ENCODE results near the gene GAP43. TPM values are rescaled to one million over a fixed set of nuclear protein-coding genes. Genes with fewer than 3 reads are reported as not detected.

The GAP43 gene
- total RNA-seq, 2 donors from 2014 or later = 0.54 to 1.8 TPM

DNA sequence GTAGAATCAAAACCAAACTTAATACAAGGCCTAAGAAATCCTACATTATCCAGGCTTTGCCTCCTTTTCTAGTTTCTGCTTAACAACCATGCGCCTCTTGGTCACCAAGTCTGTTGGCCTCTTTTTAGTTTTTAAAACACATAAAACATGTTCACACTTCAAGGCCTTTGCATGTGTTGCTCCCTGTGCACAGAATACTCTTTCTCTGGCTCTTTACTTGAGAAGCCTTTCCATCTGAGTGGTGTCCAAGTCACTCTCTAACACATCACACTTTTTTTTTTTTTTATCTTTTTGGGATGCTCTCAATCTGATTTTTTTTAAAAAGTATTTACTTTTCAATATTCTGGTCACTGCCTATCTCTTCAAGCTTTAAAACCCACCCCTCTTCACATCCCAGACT is 14.9 kb downstream of the GAP43 start:
- no peak overlapping the region for H3K27ac ChIP-seq
- H3K4me1 ChIP-seq = no peaks in the 10 kb centered on the region
- DNase-seq = no peak
- no peaks in the 10 kb centered on the region for H3K27me3 ChIP-seq
- TF ChIP-seq, protein P1, sequence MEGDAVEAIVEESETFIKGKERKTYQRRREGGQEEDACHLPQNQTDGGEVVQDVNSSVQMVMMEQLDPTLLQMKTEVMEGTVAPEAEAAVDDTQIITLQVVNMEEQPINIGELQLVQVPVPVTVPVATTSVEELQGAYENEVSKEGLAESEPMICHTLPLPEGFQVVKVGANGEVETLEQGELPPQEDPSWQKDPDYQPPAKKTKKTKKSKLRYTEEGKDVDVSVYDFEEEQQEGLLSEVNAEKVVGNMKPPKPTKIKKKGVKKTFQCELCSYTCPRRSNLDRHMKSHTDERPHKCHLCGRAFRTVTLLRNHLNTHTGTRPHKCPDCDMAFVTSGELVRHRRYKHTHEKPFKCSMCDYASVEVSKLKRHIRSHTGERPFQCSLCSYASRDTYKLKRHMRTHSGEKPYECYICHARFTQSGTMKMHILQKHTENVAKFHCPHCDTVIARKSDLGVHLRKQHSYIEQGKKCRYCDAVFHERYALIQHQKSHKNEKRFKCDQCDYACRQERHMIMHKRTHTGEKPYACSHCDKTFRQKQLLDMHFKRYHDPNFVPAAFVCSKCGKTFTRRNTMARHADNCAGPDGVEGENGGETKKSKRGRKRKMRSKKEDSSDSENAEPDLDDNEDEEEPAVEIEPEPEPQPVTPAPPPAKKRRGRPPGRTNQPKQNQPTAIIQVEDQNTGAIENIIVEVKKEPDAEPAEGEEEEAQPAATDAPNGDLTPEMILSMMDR (IDR thresholded peaks at IDR 0.05) = no peak
- H3K9me3 ChIP-seq = no peaks in the 10 kb centered on the region
- intact Hi-C loops (cut with DNase I) = no loop called here
- H3K4me3 ChIP-seq = no peak overlapping the region
- no peaks in the 10 kb centered on the region for H3K36me3 ChIP-seq
- no peak overlapping the region for H3K9ac ChIP-seq (ENCODE audit: low read depth in 2 of 2, low read length in 2 of 2)

DNA sequence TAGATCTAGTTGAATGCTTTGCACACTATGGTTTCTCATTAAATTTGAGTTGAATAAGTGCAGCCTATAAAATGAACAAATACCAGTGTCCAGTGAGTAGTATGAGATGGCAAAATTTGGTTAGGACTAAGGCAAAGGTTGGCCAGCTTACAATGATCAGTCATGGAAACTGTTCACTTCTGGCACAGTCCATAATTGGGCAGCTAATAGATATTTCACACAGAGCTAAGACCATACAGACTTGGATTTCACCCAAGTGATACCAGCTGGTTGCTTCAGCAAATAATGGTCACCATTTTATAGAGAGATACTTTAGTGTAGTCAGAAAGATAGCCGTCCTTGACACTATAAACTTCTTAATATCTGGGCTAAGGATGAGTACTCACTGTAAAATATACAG is 15.7 kb downstream of the GAP43 start:
- no peaks in the 10 kb centered on the region for H3K27me3 ChIP-seq
- no peaks in the 10 kb centered on the region for H3K9me3 ChIP-seq
- H3K27ac ChIP-seq = no peak overlapping the region
- H3K36me3 ChIP-seq = no peaks in the 10 kb centered on the region
- intact Hi-C loops (cut with DNase I) = no loop called here
- DNase-seq = no peak
- no peak overlapping the region for H3K9ac ChIP-seq (ENCODE audit: low read depth in 2 of 2, low read length in 2 of 2)
- TF ChIP-seq, protein P1 (IDR thresholded peaks at IDR 0.05) = no peak
- no peak overlapping the region for H3K4me3 ChIP-seq
- H3K4me1 ChIP-seq = no peaks in the 10 kb centered on the region

DNA sequence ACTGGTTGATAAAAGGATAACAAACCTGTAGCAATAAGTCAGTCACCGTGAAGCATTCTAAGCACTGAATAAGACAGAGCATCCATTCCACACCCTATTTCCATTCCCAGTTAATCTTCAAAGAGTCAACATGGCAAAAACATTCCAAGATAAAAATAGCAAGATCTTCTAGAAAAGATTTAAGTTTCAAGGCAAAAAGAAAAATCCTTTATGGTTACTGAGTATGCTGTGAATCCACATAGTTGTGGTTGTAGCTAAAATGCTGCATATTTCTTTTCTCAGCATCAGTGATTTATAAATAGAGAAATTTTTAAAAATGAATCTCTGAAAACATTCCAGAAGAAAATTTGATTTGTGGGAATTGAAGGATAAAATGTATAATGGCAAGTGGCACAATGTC is 21.1 kb downstream of the GAP43 start:
- Histone ChIP-seq H3K36me3 (no peaks in the 10 kb centered on the region), H3K27me3 (no peaks in the 10 kb centered on the region), H3K4me1 (no peaks in the 10 kb centered on the region), H3K27ac (no peak overlapping the region), H3K9me3 (no peaks in the 10 kb centered on the region), H3K4me3 (no peak overlapping the region), H3K9ac (ENCODE audit: low read depth in 2 of 2, low read length in 2 of 2) (no peak overlapping the region)
- TF ChIP-seq, protein P1 (IDR thresholded peaks at IDR 0.05) = no peak
- DNase-seq = no peak
- intact Hi-C loops (cut with DNase I) = no loop called here

DNA sequence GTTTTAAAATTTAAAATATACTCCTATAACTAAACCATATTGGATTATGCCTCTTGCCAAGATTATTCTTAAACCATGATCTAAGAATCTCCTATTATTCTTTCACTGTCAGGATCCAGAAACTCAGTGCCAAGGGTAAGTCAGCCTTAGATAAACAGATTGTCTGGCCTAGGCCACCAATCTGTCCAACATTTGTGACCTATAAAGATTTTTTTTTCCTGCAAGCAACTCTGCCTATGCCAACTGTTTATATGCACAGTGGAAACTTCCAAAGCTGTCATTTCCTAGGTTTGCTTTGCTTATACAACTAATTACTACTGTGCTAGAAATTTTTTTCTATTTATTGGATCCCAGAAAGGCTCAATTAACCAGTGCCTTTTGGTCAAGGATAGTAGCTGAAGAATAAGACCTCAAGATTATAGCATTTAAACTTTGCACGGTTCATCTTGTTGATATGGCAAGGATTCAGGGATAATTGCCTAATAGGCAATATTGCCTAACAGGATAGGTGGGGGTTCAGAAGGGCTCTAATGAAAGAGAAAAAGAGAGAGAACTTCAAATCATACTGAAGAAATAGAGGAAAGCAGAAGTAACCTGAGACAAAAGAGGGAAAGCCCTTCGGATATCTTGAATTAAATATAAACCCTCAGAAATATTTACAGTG is 22.8 kb downstream of the GAP43 start:
- TF ChIP-seq, protein P1 (IDR thresholded peaks at IDR 0.05) = no peak
- intact Hi-C loops (cut with DNase I) = no loop called here
- DNase-seq = no peak
- no peaks in the 10 kb centered on the region for H3K4me1 ChIP-seq
- no peaks in the 10 kb centered on the region for H3K9me3 ChIP-seq
- no peaks in the 10 kb centered on the region for H3K27me3 ChIP-seq
- no peak overlapping the region for H3K9ac ChIP-seq (ENCODE audit: low read depth in 2 of 2, low read length in 2 of 2)
- H3K36me3 ChIP-seq = no peaks in the 10 kb centered on the region
- H3K27ac ChIP-seq = no peak overlapping the region
- no peak overlapping the region for H3K4me3 ChIP-seq

DNA sequence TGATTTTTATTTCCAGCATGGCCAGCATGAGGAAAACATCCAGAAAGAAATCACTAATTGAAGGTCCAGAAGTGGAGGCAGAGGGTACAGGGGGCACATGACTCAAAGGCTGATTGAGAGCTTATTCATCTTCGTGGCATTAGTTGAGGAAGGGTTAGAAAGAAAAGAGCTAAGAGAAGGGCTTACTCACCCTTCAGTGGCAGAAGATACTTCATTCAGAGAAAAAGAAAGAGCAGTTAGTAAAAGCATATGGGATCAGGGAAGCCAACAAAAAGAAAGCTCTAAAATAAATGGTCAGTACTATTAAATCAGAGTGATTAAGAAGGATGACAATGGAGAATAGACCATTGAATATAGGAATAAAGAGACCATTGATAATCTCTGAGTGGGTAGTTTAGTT is 25.2 kb downstream of the GAP43 start:
- TF ChIP-seq, protein P1 (IDR thresholded peaks at IDR 0.05) = no peak
- no peaks in the 10 kb centered on the region for H3K9me3 ChIP-seq
- no peaks in the 10 kb centered on the region for H3K27me3 ChIP-seq
- no peak overlapping the region for H3K27ac ChIP-seq
- H3K4me1 ChIP-seq = no peaks in the 10 kb centered on the region
- H3K36me3 ChIP-seq = no peaks in the 10 kb centered on the region
- no peak overlapping the region for H3K4me3 ChIP-seq
- intact Hi-C loops (cut with DNase I) = no loop called here
- DNase-seq = no peak
- no peak overlapping the region for H3K9ac ChIP-seq (ENCODE audit: low read depth in 2 of 2, low read length in 2 of 2)

Measured in colonic mucosa (tissue), 4 donors.